H7 (cell line): ENCODE results near the gene SRRD. TPM values are rescaled to one million over a fixed set of nuclear protein-coding genes. Genes with fewer than 3 reads are reported as not detected.

Source experiments
- DNase-seq: peaks from one replicate; pipeline ENCODE4 v3.0.0; 2012
- H3K27me3 ChIP-seq: 2 replicates; pipeline ENCODE4 v1.6.0; 2011; ENCODE audit warnings: mild to moderate bottlenecking, low read length; ENCODE audit not compliant: control insufficient read depth, insufficient read depth
- H3K36me3 ChIP-seq: replicated peaks from 2 replicates; pipeline ENCODE4 v1.5.1; 2011; ENCODE audit warnings: low read length; ENCODE audit not compliant: control insufficient read depth, insufficient read depth
- H3K4me3 ChIP-seq: 2 replicates; pipeline ENCODE4 v1.5.1; 2011; ENCODE audit warnings: low read depth, mild to moderate bottlenecking, control low read depth, low read length, moderate library complexity; ENCODE audit not compliant: insufficient read depth
- total RNA-seq: library from RNA; depleted of rRNA; stranded (reverse); fragments of >200 nt; shearing (Covaris generic); gene quantifications from 2 replicates; pipeline ENCODE4 v1.2.3, GENCODE V29; 2014

Gene SRRD
- total RNA-seq, 1 experiment from 2014 or later = 32.9 TPM

GRCh38 chr22:26463688-26464087, 20.0 kb upstream of the SRRD start:
- H3K36me3 ChIP-seq = peaks cover 42% of the 10 kb centered on the region
- no peak for DNase-seq
- H3K4me3 ChIP-seq = no peak overlapping the region
- H3K27me3 ChIP-seq = no peaks in the 10 kb centered on the region

- H3K36me3 ChIP-seq = peaks cover 47% of the 10 kb centered on the region
- no peak overlapping the region for H3K4me3 ChIP-seq
- no peak for DNase-seq
- H3K27me3 ChIP-seq = no peaks in the 10 kb centered on the region
Observed at GRCh38 chr22:26464312-26464711, 19.4 kb upstream of the SRRD start.

GRCh38 chr22:26466196-26466595, 17.5 kb upstream of the SRRD start:
- DNase-seq = no peak
- H3K27me3 ChIP-seq = no peaks in the 10 kb centered on the region
- no peak overlapping the region for H3K4me3 ChIP-seq
- peaks cover 60% of the 10 kb centered on the region for H3K36me3 ChIP-seq

GRCh38 chr22:26470807-26471206, 12.9 kb upstream of the SRRD start:
- H3K4me3 ChIP-seq = no peak overlapping the region
- no peaks in the 10 kb centered on the region for H3K27me3 ChIP-seq
- H3K36me3 ChIP-seq = peaks cover 42% of the 10 kb centered on the region
- no peak for DNase-seq

GRCh38 chr22:26471522-26471921, 12.2 kb upstream of the SRRD start:
- Histone ChIP-seq H3K27me3 (no peaks in the 10 kb centered on the region), H3K36me3 (peaks cover 39% of the 10 kb centered on the region), H3K4me3 (no peak overlapping the region)
- no peak for DNase-seq

- Histone ChIP-seq H3K27me3 (no peaks in the 10 kb centered on the region), H3K36me3 (peaks cover 36% of the 10 kb centered on the region), H3K4me3 (no peak overlapping the region)
- DNase-seq = no peak
Observed at GRCh38 chr22:26474682-26475081, 9.0 kb upstream of the SRRD start.

GRCh38 chr22:26476705-26477340, 6.9 kb upstream of the SRRD start:
- Histone ChIP-seq H3K27me3 (no peaks in the 10 kb centered on the region), H3K36me3 (peaks cover 23% of the 10 kb centered on the region), H3K4me3 (no peak overlapping the region)
- no peak for DNase-seq

- no peaks in the 10 kb centered on the region for H3K27me3 ChIP-seq
- H3K36me3 ChIP-seq = peaks cover 22% of the 10 kb centered on the region
- no peak overlapping the region for H3K4me3 ChIP-seq
Observed at GRCh38 chr22:26477341-26477731, 6.3 kb upstream of the SRRD start.

GRCh38 chr22:26479043-26479791, 4.5 kb upstream of the SRRD start:
- H3K36me3 ChIP-seq = peaks cover 17% of the 10 kb centered on the region
- no peak overlapping the region; the same call in 1 of the 2 replicates for H3K4me3 ChIP-seq
- DNase-seq = no peak
- H3K27me3 ChIP-seq = no peaks in the 10 kb centered on the region

More at GRCh38 chr22:26477341-26477731, 6.3 kb upstream of the SRRD start:
- no peak for DNase-seq

- no peaks in the 10 kb centered on the region for H3K27me3 ChIP-seq
- no peak overlapping the region; the same call in 1 of the 2 replicates for H3K4me3 ChIP-seq
- peaks cover 17% of the 10 kb centered on the region for H3K36me3 ChIP-seq
- no peak for DNase-seq
Observed at GRCh38 chr22:26479792-26480610, 3.7 kb upstream of the SRRD start.

GRCh38 chr22:26480611-26480932, 3.1 kb upstream of the SRRD start:
- Histone ChIP-seq H3K36me3 (peaks cover 17% of the 10 kb centered on the region), H3K27me3 (no peaks in the 10 kb centered on the region), H3K4me3 (no peak overlapping the region)
- no peak for DNase-seq

- H3K36me3 ChIP-seq = peaks cover 14% of the 10 kb centered on the region
Observed at GRCh38 chr22:26481112-26481693, 2.5 kb upstream of the SRRD start.

GRCh38 chr22:26481694-26482093, 2.0 kb upstream of the SRRD start:
- H3K36me3 ChIP-seq = peaks cover 11% of the 10 kb centered on the region
- H3K4me3 ChIP-seq = no peak overlapping the region
- DNase-seq = no peak
- H3K27me3 ChIP-seq = no peaks in the 10 kb centered on the region

More at GRCh38 chr22:26481112-26481693, 2.5 kb upstream of the SRRD start:
- no peak for DNase-seq
- Histone ChIP-seq H3K4me3 (no peak overlapping the region), H3K27me3 (no peaks in the 10 kb centered on the region)

GRCh38 chr22:26482161-26482560, 1.5 kb upstream of the SRRD start:
- DNase-seq = no peak
- Histone ChIP-seq H3K4me3 (no peak overlapping the region), H3K36me3 (peaks cover 8% of the 10 kb centered on the region; the same call in 1 of the 2 replicates), H3K27me3 (no peaks in the 10 kb centered on the region)
